GM20000 (cell line): ENCODE data around the gene LEMD3.

Experiments used
- DNase-seq: peaks from one replicate; pipeline ENCODE4 v3.0.0; 2012; ENCODE audit warnings: low spot score
- TF ChIP-seq, protein P1 (sequence below): IDR thresholded peaks from 2 replicates; pipeline ENCODE4 v1.5.1; 2012; ENCODE audit warnings: mild to moderate bottlenecking, control low read depth; ENCODE audit errors: extremely low read depth, missing control alignments

The LEMD3 gene

GRCh38 chr12:65125975-65126374, 43.4 kb upstream of the LEMD3 start:
- TF ChIP-seq, protein P1, sequence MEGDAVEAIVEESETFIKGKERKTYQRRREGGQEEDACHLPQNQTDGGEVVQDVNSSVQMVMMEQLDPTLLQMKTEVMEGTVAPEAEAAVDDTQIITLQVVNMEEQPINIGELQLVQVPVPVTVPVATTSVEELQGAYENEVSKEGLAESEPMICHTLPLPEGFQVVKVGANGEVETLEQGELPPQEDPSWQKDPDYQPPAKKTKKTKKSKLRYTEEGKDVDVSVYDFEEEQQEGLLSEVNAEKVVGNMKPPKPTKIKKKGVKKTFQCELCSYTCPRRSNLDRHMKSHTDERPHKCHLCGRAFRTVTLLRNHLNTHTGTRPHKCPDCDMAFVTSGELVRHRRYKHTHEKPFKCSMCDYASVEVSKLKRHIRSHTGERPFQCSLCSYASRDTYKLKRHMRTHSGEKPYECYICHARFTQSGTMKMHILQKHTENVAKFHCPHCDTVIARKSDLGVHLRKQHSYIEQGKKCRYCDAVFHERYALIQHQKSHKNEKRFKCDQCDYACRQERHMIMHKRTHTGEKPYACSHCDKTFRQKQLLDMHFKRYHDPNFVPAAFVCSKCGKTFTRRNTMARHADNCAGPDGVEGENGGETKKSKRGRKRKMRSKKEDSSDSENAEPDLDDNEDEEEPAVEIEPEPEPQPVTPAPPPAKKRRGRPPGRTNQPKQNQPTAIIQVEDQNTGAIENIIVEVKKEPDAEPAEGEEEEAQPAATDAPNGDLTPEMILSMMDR = no peak
- DNase-seq = no peak

- TF ChIP-seq, protein P1 = no peak
- no peak for DNase-seq
Measured at GRCh38 chr12:65126482-65126881, 42.9 kb upstream of the LEMD3 start.

- DNase-seq = no peak
- TF ChIP-seq, protein P1 = no peak
Measured at GRCh38 chr12:65133879-65134278, 35.5 kb upstream of the LEMD3 start.

- no peak for DNase-seq
- TF ChIP-seq, protein P1 = no peak
Measured at GRCh38 chr12:65139389-65139788, 30.0 kb upstream of the LEMD3 start.

DNA sequence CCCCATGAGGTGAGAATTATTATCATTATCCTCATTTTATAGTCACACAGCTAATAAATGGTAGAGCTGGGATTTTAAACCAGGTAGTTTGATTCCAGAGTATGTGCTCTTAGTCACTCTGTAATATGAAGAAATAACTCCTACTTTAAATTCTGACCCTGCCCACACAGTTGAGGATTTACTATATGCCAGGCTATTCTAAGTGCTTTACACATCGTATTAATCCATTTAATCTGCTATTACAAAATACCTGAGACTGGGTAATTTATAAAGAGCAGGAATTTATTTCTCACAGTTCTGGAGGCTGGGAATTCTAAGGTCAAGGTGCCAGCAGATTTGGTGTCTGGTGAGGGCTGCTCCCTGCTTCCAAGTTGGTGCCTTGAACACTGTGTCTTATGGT, 28.6 kb upstream of the LEMD3 start:
- no peak for DNase-seq
- TF ChIP-seq, protein P1 = no peak

DNA sequence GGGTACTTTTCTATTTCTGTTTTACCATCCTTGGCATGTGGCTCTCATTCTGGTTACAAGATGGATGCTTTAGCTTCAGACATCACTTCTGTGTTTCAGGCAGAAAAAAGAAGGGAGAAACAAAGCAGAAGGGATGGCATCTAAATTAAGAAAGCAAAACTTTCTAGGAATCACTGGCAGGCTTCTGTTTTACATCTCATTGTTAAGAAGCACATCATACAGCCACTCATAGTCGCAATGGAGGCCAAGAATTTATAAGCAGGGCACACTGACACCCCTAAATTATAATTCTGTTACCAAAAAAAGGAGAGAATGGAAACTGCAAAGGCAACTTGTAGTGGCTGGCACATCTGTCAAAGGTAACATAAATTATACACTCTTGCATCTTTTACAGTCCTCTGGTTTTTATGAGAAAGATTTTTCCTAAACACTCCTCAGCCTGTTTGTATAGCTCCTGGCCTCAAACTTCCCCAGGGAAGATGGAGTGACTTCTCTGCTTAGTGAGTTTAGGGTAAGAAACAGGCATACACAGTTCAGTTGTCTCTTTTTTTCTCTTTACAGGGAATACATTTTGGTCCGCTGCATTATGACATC, 22.0 kb upstream of the LEMD3 start:
- DNase-seq = no peak
- TF ChIP-seq, protein P1 = no peak

GRCh38 chr12:65152012-65152411, 17.4 kb upstream of the LEMD3 start:
- TF ChIP-seq, protein P1 = no peak
- DNase-seq = no peak
